SK-N-SH (cell line): ENCODE data around the gene GCDH. TPM values are rescaled to one million over a fixed set of nuclear protein-coding genes. Genes with fewer than 3 reads are reported as not detected.
A peak's percentile ranks its signal among the peaks of the same experiment; 100 is the strongest.
"Not testable (repeated sequence)": the region's sequence is repeated elsewhere in the genome, so short reads cannot be mapped to it uniquely, and the experiment has no call there.

ENCODE experiments used
- CTCF ChIA-PET: fragments of 300-600, 350-600 bp; formaldehyde crosslinking; extraction: SDS; loops from one replicate; lab custom pipeline; 2021; lab: Yijun Ruan, JAX
- POLR2A ChIA-PET: fragments of 350-600 bp; sonication (Branson Sonifier 250); formaldehyde crosslinking; extraction: SDS; loops from one replicate; lab custom pipeline; 2020; ENCODE audit warnings: antibody characterized with exemption, inconsistent platforms; lab: Yijun Ruan, JAX
- DNase-seq: peaks from one replicate; pipeline ENCODE4 v3.0.0; 2012
- H2AFZ ChIP-seq: fragments of 200-600 bp; sonication (generic); 2 replicates; pipeline ENCODE4 v1.8.1; 2016; ENCODE audit warnings: antibody characterized with exemption, mild to moderate bottlenecking, low read depth
- H3F3A ChIP-seq: fragments of 200-600 bp; sonication (generic); replicated peaks from 2 replicates; pipeline ENCODE3; 2016; ENCODE audit warnings: antibody characterized with exemption, mild to moderate bottlenecking; ENCODE audit not compliant: insufficient read depth
- H3K27ac ChIP-seq, 2 experiments: fragments of 200-500 bp in 1 of 2; fragments of 200-600 bp in 1 of 2; sonication (Bioruptor generic) in 1 of 2; sonication (generic), shearing (Covaris generic) in 1 of 2; 2 replicates each; pipeline versions ENCODE4 v1.5.1 to v1.6.1; 2014 to 2016; ENCODE audit warnings: low read depth in 2 of 2, inconsistent platforms in 1 of 2, low read length in 1 of 2, mild to moderate bottlenecking in 1 of 2, mixed read lengths in 1 of 2
- H3K27me3 ChIP-seq: fragments of 200-600 bp; sonication (generic), shearing (Covaris generic); 2 replicates; pipeline ENCODE4 v1.6.1; 2016; ENCODE audit warnings: mixed run types; ENCODE audit not compliant: insufficient read depth
- H3K36me3 ChIP-seq, 2 experiments: fragments of 200-500 bp in 1 of 2; fragments of 200-600 bp in 1 of 2; sonication (Bioruptor generic) in 1 of 2; sonication (generic) in 1 of 2; replicated peaks in 1 of 2; 2 replicates each; pipeline versions ENCODE3 to v1.5.1; 2014 to 2016; ENCODE audit warnings: low read length in 1 of 2, mild to moderate bottlenecking in 1 of 2; ENCODE audit not compliant: insufficient read depth in 2 of 2, control insufficient read depth in 1 of 2
- H3K4me1 ChIP-seq, 2 experiments: fragments of 200-500 bp in 1 of 2; fragments of 200-600 bp in 1 of 2; sonication (Bioruptor generic) in 1 of 2; sonication (generic), shearing (Covaris generic) in 1 of 2; 2 replicates each; pipeline versions ENCODE4 v1.5.1 to v1.6.1; 2014 to 2016; ENCODE audit warnings: low read depth in 1 of 2, low read length in 1 of 2, mixed run types in 1 of 2; ENCODE audit not compliant: insufficient read depth in 2 of 2, control insufficient read depth in 1 of 2
- H3K4me2 ChIP-seq: fragments of 200-600 bp; sonication (generic), shearing (Covaris generic); 2 replicates; pipeline ENCODE4 v1.6.1; 2017; ENCODE audit warnings: mixed run types
- H3K4me3 ChIP-seq, 2 experiments: fragments of 200-500 bp in 1 of 2; fragments of 200-600 bp in 1 of 2; sonication (Bioruptor generic) in 1 of 2; sonication (generic), shearing (Covaris generic) in 1 of 2; 2 replicates each; pipeline versions ENCODE4 v1.5.1 to v1.8.1; 2014 to 2016; ENCODE audit warnings: low read depth in 2 of 2, inconsistent platforms in 1 of 2, low read length in 1 of 2, mild to moderate bottlenecking in 1 of 2, mixed read lengths in 1 of 2, moderate library complexity in 1 of 2
- H3K79me2 ChIP-seq: fragments of 200-600 bp; sonication (generic); 2 replicates; pipeline ENCODE4 v1.8.1; 2017; ENCODE audit warnings: mild to moderate bottlenecking; ENCODE audit not compliant: insufficient read depth
- H3K9ac ChIP-seq: fragments of 200-600 bp; sonication (generic); 2 replicates; pipeline ENCODE4 v1.6.1; 2017; ENCODE audit warnings: mixed run types
- H3K9me2 ChIP-seq: fragments of 200-600 bp; sonication (generic); 2 replicates; pipeline ENCODE4 v1.6.1; 2017; ENCODE audit warnings: mixed run types
- H3K9me3 ChIP-seq: fragments of 200-600 bp; sonication (generic); 2 replicates; pipeline ENCODE4 v1.6.1; 2017; ENCODE audit warnings: mixed run types, mild to moderate bottlenecking, moderate library complexity
- H4K20me1 ChIP-seq: fragments of 200-600 bp; sonication (generic); 2 replicates; pipeline ENCODE4 v1.6.1; 2017; ENCODE audit warnings: mild to moderate bottlenecking, mixed run types; ENCODE audit not compliant: insufficient read depth
- ELF1 ChIP-seq: IDR thresholded peaks from 2 replicates; pipeline ENCODE4 v1.4.0; 2012
- EP300 ChIP-seq, 2 experiments: IDR thresholded peaks; 2 replicates each; pipeline versions ENCODE4 v1.4.0 to v1.6.1; 2012; ENCODE audit warnings: borderline replicate concordance in 1 of 2, low read depth in 1 of 2, low read length in 1 of 2
- EZH2phosphoT487 ChIP-seq: fragments of 200-600 bp; sonication (generic); IDR thresholded peaks from 2 replicates; pipeline ENCODE4 v1.6.1; 2017; ENCODE audit warnings: low read depth, mixed run types, mild to moderate bottlenecking, antibody characterized with exemption, moderate library complexity, borderline replicate concordance
- FOXM1 ChIP-seq: IDR thresholded peaks from 2 replicates; pipeline ENCODE4 v1.4.0; 2012; ENCODE audit warnings: low read depth, mild to moderate bottlenecking
- GABPA ChIP-seq: IDR thresholded peaks from 2 replicates; pipeline ENCODE4 v1.4.0; 2012; ENCODE audit warnings: low read depth, mild to moderate bottlenecking
- GATA2 ChIP-seq: sonication (generic); formaldehyde crosslinking; IDR thresholded peaks from 2 replicates; pipeline ENCODE4 v1.5.0; 2020; ENCODE audit warnings: mild to moderate bottlenecking, missing genetic modification reagents
- JUND ChIP-seq: IDR thresholded peaks from 2 replicates; pipeline ENCODE4 v1.4.0; 2012
- MEF2A ChIP-seq: IDR thresholded peaks from 2 replicates; pipeline ENCODE4 v1.4.0; 2012; ENCODE audit warnings: low read depth, borderline replicate concordance
- NFIC ChIP-seq: IDR thresholded peaks from 2 replicates; pipeline ENCODE4 v1.4.0; 2012; ENCODE audit warnings: borderline replicate concordance
- NRF1 ChIP-seq: IDR thresholded peaks from 2 replicates; pipeline ENCODE4 v1.6.1; 2012; ENCODE audit warnings: low read depth, mild to moderate bottlenecking, low read length
- RCOR1 ChIP-seq: fragments of 150-350 bp; IDR thresholded peaks from 2 replicates; pipeline ENCODE4 v1.6.1; 2017; ENCODE audit warnings: antibody characterized with exemption, low read length
- SIN3A ChIP-seq: IDR thresholded peaks from 2 replicates; pipeline ENCODE4 v1.6.1; 2012; ENCODE audit warnings: low read depth, mild to moderate bottlenecking, low read length, moderate library complexity, borderline replicate concordance
- TAF1 ChIP-seq: IDR thresholded peaks from 2 replicates; pipeline ENCODE4 v1.6.1; 2012; ENCODE audit warnings: low read depth, mild to moderate bottlenecking, low read length, moderate library complexity, borderline replicate concordance
- TCF12 ChIP-seq: IDR thresholded peaks from 2 replicates; pipeline ENCODE4 v1.4.0; 2012
- YY1 ChIP-seq: IDR thresholded peaks from 2 replicates; pipeline ENCODE4 v1.4.0; 2012; ENCODE audit warnings: low read depth, mild to moderate bottlenecking
- WGBS: methylation state at CpG from one replicate; pipeline ENCODE4 v1.1.6; 2017; ENCODE audit warnings: low lambda C conversion rate; 5-methylcytosine and 5-hydroxymethylcytosine counted together
- polyA plus RNA-seq, 3 experiments: library from polyadenylated mRNA; depleted of rRNA; stranded (reverse); fragments of >200 nt; gene quantifications; 2 replicates each; pipeline ENCODE4 v1.2.3, GENCODE V29; 2012
- TF ChIP-seq, protein P1 (sequence below): IDR thresholded peaks from 2 replicates; pipeline ENCODE4; 2012
- TF ChIP-seq, protein P2 (sequence below): fragments of 150-350 bp; IDR thresholded peaks from 2 replicates; pipeline ENCODE4 v1.6.1; 2016; ENCODE audit warnings: mild to moderate bottlenecking, low read depth, low read length
- TF ChIP-seq, protein P3 (sequence below): fragments of 200-600 bp; sonication (generic); IDR thresholded peaks from 2 replicates; pipeline ENCODE4 v1.6.1; 2017; ENCODE audit warnings: antibody characterized with exemption, mild to moderate bottlenecking, moderate library complexity
- TF ChIP-seq, protein P4 (sequence below): IDR thresholded peaks from 2 replicates; pipeline ENCODE4 v1.4.0; 2012; ENCODE audit warnings: low read depth, borderline replicate concordance

Gene GCDH
- polyA plus RNA-seq, 1 of the 3 experiments (the other 2 are of a cell fraction) = 29.4 TPM

DNA sequence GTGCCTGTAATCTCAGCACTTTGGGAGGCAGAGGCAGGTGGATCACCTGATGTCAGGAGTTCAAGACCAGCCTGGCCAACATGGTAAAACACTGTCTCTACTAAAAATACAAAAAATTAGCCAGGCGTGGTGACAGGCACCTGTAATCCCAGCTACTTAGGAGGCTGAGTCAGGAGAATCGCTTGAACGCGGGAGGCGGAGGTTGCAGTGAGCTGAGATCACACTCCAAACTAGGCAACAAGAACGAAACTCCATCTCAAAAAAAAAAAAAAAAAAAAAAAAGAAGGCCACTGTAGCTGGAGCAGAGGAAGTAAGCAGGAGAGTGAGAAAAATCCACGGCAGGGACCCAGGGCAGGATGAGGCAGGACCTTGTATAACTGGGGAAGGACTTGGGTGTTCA is 44.3 kb upstream of the GCDH start:
- not testable (repeated sequence) for H3K4me3 ChIP-seq, H2AFZ ChIP-seq, H3K9me2 ChIP-seq, H3K4me1 ChIP-seq, H3K79me2 ChIP-seq, H3K4me2 ChIP-seq, H3F3A ChIP-seq, H3K9me3 ChIP-seq, H4K20me1 ChIP-seq, H3K36me3 ChIP-seq, DNase-seq, H3K27ac ChIP-seq, H3K27me3 ChIP-seq, H3K9ac ChIP-seq
- WGBS = 88% methylated on average over 7 of the region's 7 CpGs
- CTCF ChIA-PET = interaction anchor here (0.6 to 4.9 kb wide), 29 partner anchors 8 to 169 kb away, joined by 3 to 69 read pairs (median 6); partner anchors contain the start of genes BEST2, DNASE2, JUNB and KLF1
- POLR2A ChIA-PET = interaction anchor here (1.0 to 1.7 kb wide), 2 partner anchors 18 to 55 kb away, joined by 3 to 4 read pairs; no protein-coding TSS in a partner anchor

DNA sequence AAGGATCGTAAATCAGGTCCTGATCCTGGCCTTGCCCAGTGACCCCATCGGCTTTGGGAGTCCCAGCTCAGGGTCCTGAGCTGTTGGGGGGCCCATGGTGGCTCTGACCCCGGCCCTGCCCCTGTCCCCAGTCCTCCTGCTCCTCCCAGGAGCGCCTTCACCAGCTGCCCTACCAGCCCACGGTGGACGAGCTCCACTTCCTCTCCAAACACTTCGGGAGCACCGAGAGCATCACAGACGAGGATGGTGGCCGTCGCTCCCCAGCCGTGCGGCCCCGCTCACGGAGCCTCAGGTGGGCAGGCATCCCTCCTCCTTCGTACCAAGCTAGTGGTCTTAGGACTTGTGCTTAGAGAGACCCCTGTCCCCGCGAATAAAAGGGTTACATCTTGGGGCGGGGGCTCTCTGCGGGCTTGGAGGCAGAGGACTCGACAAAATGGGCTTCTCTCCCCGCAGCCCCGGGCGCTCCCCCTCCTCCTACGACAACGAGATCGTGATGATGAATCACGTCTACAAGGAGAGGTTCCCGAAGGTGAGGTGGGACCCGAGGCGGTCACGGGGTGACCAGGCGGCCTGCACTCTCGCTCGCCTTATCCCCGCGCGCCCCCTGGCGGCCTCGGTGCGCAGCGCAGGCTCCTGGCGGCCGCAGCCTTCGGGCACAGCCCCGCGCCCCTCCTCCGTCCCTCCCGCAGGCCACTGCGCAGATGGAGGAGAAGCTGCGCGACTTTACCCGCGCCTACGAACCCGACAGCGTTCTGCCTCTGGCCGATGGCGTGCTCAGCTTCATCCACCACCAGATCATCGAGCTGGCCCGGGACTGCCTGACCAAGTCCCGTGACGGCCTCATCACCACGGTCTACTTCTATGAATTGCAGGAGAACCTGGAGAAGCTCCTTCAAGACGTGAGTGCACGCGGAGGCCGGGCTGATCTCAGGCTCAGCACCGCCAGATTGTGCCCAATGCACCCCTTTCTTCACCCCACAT is 43.5 kb upstream of the GCDH start:
- no peaks in the 10 kb centered on the region for H4K20me1 ChIP-seq
- no peak for TF ChIP-seq EP300 (IDR thresholded peaks at IDR 0.05; ENCODE audit: borderline replicate concordance in 1 of 2, low read depth in 1 of 2, low read length in 1 of 2)
- no peak for TF ChIP-seq GATA2 (CRISPR knock-in tag)
- no peak for TF ChIP-seq TAF1
- no peak for TF ChIP-seq EZH2phosphoT487
- TF ChIP-seq ELF1 = no peak
- TF ChIP-seq YY1 = no peak
- TF ChIP-seq, protein P1, sequence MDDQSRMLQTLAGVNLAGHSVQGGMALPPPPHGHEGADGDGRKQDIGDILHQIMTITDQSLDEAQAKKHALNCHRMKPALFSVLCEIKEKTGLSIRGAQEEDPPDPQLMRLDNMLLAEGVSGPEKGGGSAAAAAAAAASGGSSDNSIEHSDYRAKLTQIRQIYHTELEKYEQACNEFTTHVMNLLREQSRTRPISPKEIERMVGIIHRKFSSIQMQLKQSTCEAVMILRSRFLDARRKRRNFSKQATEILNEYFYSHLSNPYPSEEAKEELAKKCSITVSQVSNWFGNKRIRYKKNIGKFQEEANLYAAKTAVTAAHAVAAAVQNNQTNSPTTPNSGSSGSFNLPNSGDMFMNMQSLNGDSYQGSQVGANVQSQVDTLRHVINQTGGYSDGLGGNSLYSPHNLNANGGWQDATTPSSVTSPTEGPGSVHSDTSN = no peak
- TF ChIP-seq MEF2A = no peak
- TF ChIP-seq, protein P2, sequence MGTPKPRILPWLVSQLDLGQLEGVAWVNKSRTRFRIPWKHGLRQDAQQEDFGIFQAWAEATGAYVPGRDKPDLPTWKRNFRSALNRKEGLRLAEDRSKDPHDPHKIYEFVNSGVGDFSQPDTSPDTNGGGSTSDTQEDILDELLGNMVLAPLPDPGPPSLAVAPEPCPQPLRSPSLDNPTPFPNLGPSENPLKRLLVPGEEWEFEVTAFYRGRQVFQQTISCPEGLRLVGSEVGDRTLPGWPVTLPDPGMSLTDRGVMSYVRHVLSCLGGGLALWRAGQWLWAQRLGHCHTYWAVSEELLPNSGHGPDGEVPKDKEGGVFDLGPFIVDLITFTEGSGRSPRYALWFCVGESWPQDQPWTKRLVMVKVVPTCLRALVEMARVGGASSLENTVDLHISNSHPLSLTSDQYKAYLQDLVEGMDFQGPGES = no peak
- peak; percentile 45; the same call in 1 of the 2 replicates for TF ChIP-seq NRF1
- TF ChIP-seq GABPA = no peak
- TF ChIP-seq FOXM1 = no peak
- TF ChIP-seq, protein P3, sequence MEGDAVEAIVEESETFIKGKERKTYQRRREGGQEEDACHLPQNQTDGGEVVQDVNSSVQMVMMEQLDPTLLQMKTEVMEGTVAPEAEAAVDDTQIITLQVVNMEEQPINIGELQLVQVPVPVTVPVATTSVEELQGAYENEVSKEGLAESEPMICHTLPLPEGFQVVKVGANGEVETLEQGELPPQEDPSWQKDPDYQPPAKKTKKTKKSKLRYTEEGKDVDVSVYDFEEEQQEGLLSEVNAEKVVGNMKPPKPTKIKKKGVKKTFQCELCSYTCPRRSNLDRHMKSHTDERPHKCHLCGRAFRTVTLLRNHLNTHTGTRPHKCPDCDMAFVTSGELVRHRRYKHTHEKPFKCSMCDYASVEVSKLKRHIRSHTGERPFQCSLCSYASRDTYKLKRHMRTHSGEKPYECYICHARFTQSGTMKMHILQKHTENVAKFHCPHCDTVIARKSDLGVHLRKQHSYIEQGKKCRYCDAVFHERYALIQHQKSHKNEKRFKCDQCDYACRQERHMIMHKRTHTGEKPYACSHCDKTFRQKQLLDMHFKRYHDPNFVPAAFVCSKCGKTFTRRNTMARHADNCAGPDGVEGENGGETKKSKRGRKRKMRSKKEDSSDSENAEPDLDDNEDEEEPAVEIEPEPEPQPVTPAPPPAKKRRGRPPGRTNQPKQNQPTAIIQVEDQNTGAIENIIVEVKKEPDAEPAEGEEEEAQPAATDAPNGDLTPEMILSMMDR = peak; percentile 93
- TF ChIP-seq SIN3A = no peak
- no peak for TF ChIP-seq NFIC
- TF ChIP-seq, protein P4, sequence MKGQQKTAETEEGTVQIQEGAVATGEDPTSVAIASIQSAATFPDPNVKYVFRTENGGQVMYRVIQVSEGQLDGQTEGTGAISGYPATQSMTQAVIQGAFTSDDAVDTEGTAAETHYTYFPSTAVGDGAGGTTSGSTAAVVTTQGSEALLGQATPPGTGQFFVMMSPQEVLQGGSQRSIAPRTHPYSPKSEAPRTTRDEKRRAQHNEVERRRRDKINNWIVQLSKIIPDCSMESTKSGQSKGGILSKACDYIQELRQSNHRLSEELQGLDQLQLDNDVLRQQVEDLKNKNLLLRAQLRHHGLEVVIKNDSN = no peak; the same call in 1 of the 2 replicates
- TF ChIP-seq JUND = no peak
- TF ChIP-seq RCOR1 = no peak; the same call in 1 of the 2 replicates
- TF ChIP-seq TCF12 = no peak

More for the DNA sequence above, 43.5 kb upstream of the GCDH start:
- Histone ChIP-seq H3K27ac (no peak overlapping the region; a peak in 1 of 4 replicates), H2AFZ (peak overlapping the region; percentile 4; the same call in 1 of the 2 replicates), H3K4me1 (peaks cover 0 to 2% of the 10 kb centered on the region in 2 experiments; a peak in 1 of 4 replicates), H3K4me2 (peak overlapping the region; percentile 24; the same call in 1 of the 2 replicates), H3K9ac (no peak overlapping the region), H3K9me2 (no peaks in the 10 kb centered on the region), H3F3A (no peaks in the 10 kb centered on the region), H3K36me3 (no peaks in the 10 kb centered on the region), H3K9me3 (no peaks in the 10 kb centered on the region), H3K4me3 (peak overlapping the region in 1 of 2 experiments; percentile 31; a peak in 1 of 4 replicates), H3K27me3 (no peaks in the 10 kb centered on the region), H3K79me2 (no peaks in the 10 kb centered on the region)
- peak; percentile 95 for DNase-seq
- 53% methylated on average over 31 of the region's 69 CpGs for WGBS
- ChIA-PET CTCF (interaction anchor here (0.5 to 4.9 kb wide), 56 partner anchors 8 to 1134 kb away, joined by 3 to 69 read pairs (median 4); partner anchors contain the start of genes BEST2, DNASE2, FARSA and FBXW9), POLR2A (interaction anchor here (0.6 to 1.7 kb wide), 4 partner anchors 19 to 70 kb away, joined by 3 to 5 read pairs (median 4); no protein-coding TSS in a partner anchor)
